Embryonic facial prominence (tissue), 1 donor: ENCODE data around the gene ARFIP2.

Experiments used
- DNase-seq: peaks from one replicate; pipeline ENCODE4 v3.0.0-alpha.2; 2016; ENCODE audit errors: extremely low spot score

Gene ARFIP2

GRCh38 chr11:6443269-6444003 is 37.7 kb downstream of the ARFIP2 start:
- DNase-seq = no peak

GRCh38 chr11:6442441-6442840 is 38.7 kb downstream of the ARFIP2 start:
- no peak for DNase-seq

GRCh38 chr11:6440906-6441358 is 40.2 kb downstream of the ARFIP2 start, which contains the start of gene HPX:
TSS of gene HPX (minus strand) at chr11:6440987. CDS start at chr11:6440963, 24 bp downstream.
- no peak for DNase-seq

GRCh38 chr11:6438979-6439571 is 42.1 kb downstream of the ARFIP2 start:
- no peak for DNase-seq

GRCh38 chr11:6437993-6438392 is 43.1 kb downstream of the ARFIP2 start:
- DNase-seq = no peak

GRCh38 chr11:6437423-6437822 is 43.7 kb downstream of the ARFIP2 start:
- DNase-seq = no peak

- no peak for DNase-seq
Observed at GRCh38 chr11:6433998-6434660, 47.0 kb downstream of the ARFIP2 start.

- DNase-seq = no peak
Observed at GRCh38 chr11:6431861-6432260, 49.3 kb downstream of the ARFIP2 start.

GRCh38 chr11:6427516-6427915 is 53.6 kb downstream of the ARFIP2 start:
- DNase-seq = no peak
